Tibial nerve (tissue), 4 donors: ENCODE results near the gene ARHGAP27.

Experiments
- EP300 ChIP-seq, 2 donors: sonication (generic); formaldehyde crosslinking; IDR thresholded peaks; one replicate each; pipeline ENCODE4 v1.6.1; 2017; ENCODE audit warnings: antibody characterized with exemption in 2 of 2, mild to moderate bottlenecking in 1 of 2
- TF ChIP-seq, protein P1 (sequence below), 5 experiments: fragments of 200-600 bp in 3 of 5; fragments of 450-650 bp in 2 of 5; sonication (generic) in 3 of 5; IDR thresholded peaks; one replicate each; pipeline ENCODE4 v1.5.1; 2016 to 2019; ENCODE audit warnings: antibody characterized with exemption in 5 of 5, mild to moderate bottlenecking in 3 of 5, moderate library complexity in 2 of 5

DNA sequence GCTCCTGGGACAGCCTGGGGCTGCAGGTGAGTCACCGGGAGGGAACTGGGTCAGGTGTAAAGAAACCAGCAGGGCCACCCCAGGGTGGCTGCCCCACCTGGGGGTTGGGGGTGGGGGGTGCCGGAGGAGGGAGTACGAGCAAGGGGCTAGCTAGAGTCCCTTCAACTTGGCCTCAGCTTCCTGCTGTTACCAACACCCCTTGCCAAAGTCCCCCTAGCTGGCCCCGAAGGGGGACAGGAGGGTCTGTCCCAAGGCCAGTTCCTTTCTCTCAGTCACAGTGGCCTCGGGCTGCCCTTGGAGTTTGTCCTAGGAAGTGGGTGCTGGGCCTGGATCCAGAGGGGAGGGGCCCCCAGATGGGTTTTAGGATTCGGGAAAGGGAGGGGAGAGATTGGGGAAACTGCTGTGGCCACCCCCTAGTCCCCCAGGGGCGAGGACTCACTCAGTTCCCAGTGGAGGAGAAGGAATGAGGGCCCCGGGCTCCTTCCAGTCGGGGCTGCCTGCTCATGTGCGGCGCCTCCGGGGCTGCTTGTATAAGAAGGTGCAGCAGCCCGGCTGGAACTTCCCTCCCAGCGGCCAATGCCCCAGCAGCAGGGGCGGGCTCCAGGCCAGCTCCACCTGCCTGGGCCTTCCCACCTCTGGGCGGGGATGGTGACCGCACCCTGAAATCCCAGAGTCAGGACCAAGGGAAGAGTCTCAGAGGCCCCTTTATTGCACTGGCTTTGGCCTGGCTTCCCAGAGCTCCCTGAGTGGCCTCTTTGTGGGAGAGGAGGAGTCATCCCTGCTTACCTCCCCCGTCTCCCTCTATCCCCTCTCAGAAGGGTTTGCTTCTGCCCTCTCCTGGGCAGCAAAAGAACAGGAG lies 7.3 kb downstream of the ARHGAP27 start:
- TF ChIP-seq, protein P1, sequence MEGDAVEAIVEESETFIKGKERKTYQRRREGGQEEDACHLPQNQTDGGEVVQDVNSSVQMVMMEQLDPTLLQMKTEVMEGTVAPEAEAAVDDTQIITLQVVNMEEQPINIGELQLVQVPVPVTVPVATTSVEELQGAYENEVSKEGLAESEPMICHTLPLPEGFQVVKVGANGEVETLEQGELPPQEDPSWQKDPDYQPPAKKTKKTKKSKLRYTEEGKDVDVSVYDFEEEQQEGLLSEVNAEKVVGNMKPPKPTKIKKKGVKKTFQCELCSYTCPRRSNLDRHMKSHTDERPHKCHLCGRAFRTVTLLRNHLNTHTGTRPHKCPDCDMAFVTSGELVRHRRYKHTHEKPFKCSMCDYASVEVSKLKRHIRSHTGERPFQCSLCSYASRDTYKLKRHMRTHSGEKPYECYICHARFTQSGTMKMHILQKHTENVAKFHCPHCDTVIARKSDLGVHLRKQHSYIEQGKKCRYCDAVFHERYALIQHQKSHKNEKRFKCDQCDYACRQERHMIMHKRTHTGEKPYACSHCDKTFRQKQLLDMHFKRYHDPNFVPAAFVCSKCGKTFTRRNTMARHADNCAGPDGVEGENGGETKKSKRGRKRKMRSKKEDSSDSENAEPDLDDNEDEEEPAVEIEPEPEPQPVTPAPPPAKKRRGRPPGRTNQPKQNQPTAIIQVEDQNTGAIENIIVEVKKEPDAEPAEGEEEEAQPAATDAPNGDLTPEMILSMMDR (IDR thresholded peaks at IDR 0.05), result no peak
- no peak for TF ChIP-seq EP300 (IDR thresholded peaks at IDR 0.05)
